Muscle layer of colon (tissue), 2 donors: ENCODE measurements around the gene GAB2.

Experiments used
- H3K27ac ChIP-seq: one replicate; pipeline ENCODE4 v1.7.0; 2013; ENCODE audit warnings: low read depth, mild to moderate bottlenecking, low read length, moderate library complexity
- H3K27me3 ChIP-seq, 2 donors: one replicate each; pipeline ENCODE4 v1.7.0; 2013; ENCODE audit warnings: low read length in 2 of 2, mild to moderate bottlenecking in 2 of 2; ENCODE audit not compliant: insufficient read depth in 2 of 2, control insufficient read depth in 1 of 2
- H3K36me3 ChIP-seq: one replicate; pipeline ENCODE4 v1.7.0; 2013; ENCODE audit warnings: mild to moderate bottlenecking, low read length; ENCODE audit not compliant: insufficient read depth
- H3K4me1 ChIP-seq: one replicate; pipeline ENCODE4 v1.7.0; 2013; ENCODE audit warnings: mild to moderate bottlenecking, low read length; ENCODE audit not compliant: insufficient read depth
- H3K4me3 ChIP-seq, 2 donors: one replicate each; pipeline ENCODE4 v1.7.0; 2013; ENCODE audit warnings: low read length in 2 of 2, low read depth in 1 of 2, mild to moderate bottlenecking in 1 of 2, moderate library complexity in 1 of 2
- H3K9ac ChIP-seq: one replicate; pipeline ENCODE4 v1.7.0; 2013; ENCODE audit warnings: low read length
- H3K9me3 ChIP-seq: one replicate; pipeline ENCODE4 v1.7.0; 2013; ENCODE audit warnings: mild to moderate bottlenecking, low read length
- donor health status: abdominal sarcoma.
- donor health status: Adenocarcinoma of cecum.

Gene GAB2

GRCh38 chr11:78415338-78415737 lies 2.3 kb downstream of the GAB2 start:
- Histone ChIP-seq H3K4me1 (peaks cover 17% of the 10 kb centered on the region), H3K4me3 (no peak overlapping the region), H3K36me3 (no peaks in the 10 kb centered on the region), H3K27me3 (no peaks in the 10 kb centered on the region), H3K27ac (no peak overlapping the region), H3K9me3 (no peaks in the 10 kb centered on the region), H3K9ac (no peak overlapping the region)

GRCh38 chr11:78414321-78415051 lies 3.1 kb downstream of the GAB2 start:
- peaks cover 4% of the 10 kb centered on the region for H3K9me3 ChIP-seq

GRCh38 chr11:78408619-78409018 lies 9.0 kb downstream of the GAB2 start:
- H3K9me3 ChIP-seq: peaks cover 4% of the 10 kb centered on the region
- no peaks in the 10 kb centered on the region for H3K36me3 ChIP-seq
- H3K27ac ChIP-seq: no peak overlapping the region
- no peaks in the 10 kb centered on the region for H3K4me1 ChIP-seq
- no peaks in the 10 kb centered on the region for H3K27me3 ChIP-seq
- no peak overlapping the region for H3K9ac ChIP-seq
- no peak overlapping the region for H3K4me3 ChIP-seq

More at GRCh38 chr11:78414321-78415051, 3.1 kb downstream of the GAB2 start:
- Histone ChIP-seq H3K27ac (no peak overlapping the region), H3K4me1 (peaks cover 13% of the 10 kb centered on the region), H3K9ac (no peak overlapping the region), H3K27me3 (no peaks in the 10 kb centered on the region), H3K4me3 (no peak overlapping the region), H3K36me3 (no peaks in the 10 kb centered on the region)

- H3K36me3 ChIP-seq: no peaks in the 10 kb centered on the region
- H3K9ac ChIP-seq: no peak overlapping the region
- H3K4me1 ChIP-seq: no peaks in the 10 kb centered on the region
- H3K27ac ChIP-seq: no peak overlapping the region
- H3K27me3 ChIP-seq: no peaks in the 10 kb centered on the region
- H3K9me3 ChIP-seq: peaks cover 4% of the 10 kb centered on the region
- H3K4me3 ChIP-seq: no peak overlapping the region
These were observed 10.9 kb downstream of the GAB2 start for GRCh38 chr11:78406568-78407196.

GRCh38 chr11:78405805-78406204 lies 11.8 kb downstream of the GAB2 start:
- Histone ChIP-seq H3K4me1 (no peaks in the 10 kb centered on the region), H3K9ac (no peak overlapping the region), H3K27ac (no peak overlapping the region), H3K36me3 (no peaks in the 10 kb centered on the region), H3K9me3 (peaks cover 4% of the 10 kb centered on the region), H3K4me3 (no peak overlapping the region), H3K27me3 (no peaks in the 10 kb centered on the region)

GRCh38 chr11:78403781-78404180 lies 13.8 kb downstream of the GAB2 start:
- Histone ChIP-seq H3K4me1 (no peaks in the 10 kb centered on the region), H3K27ac (no peak overlapping the region), H3K4me3 (no peak overlapping the region), H3K9me3 (no peaks in the 10 kb centered on the region), H3K36me3 (no peaks in the 10 kb centered on the region), H3K9ac (no peak overlapping the region), H3K27me3 (no peaks in the 10 kb centered on the region)

- H3K27ac ChIP-seq: no peak overlapping the region
- H3K4me1 ChIP-seq: no peaks in the 10 kb centered on the region
- H3K9me3 ChIP-seq: no peaks in the 10 kb centered on the region
- H3K4me3 ChIP-seq: no peak overlapping the region
- H3K36me3 ChIP-seq: no peaks in the 10 kb centered on the region
- H3K9ac ChIP-seq: no peak overlapping the region
- no peaks in the 10 kb centered on the region for H3K27me3 ChIP-seq
These were observed 14.8 kb downstream of the GAB2 start for GRCh38 chr11:78402847-78403246.

GRCh38 chr11:78400702-78401101 lies 16.9 kb downstream of the GAB2 start:
- Histone ChIP-seq H3K4me3 (no peak overlapping the region), H3K9me3 (no peaks in the 10 kb centered on the region)

GRCh38 chr11:78400116-78400515 lies 17.5 kb downstream of the GAB2 start:
- Histone ChIP-seq H3K9me3 (no peaks in the 10 kb centered on the region), H3K27me3 (no peaks in the 10 kb centered on the region), H3K9ac (no peak overlapping the region), H3K4me3 (no peak overlapping the region), H3K36me3 (no peaks in the 10 kb centered on the region), H3K27ac (no peak overlapping the region), H3K4me1 (no peaks in the 10 kb centered on the region)

More at GRCh38 chr11:78400702-78401101, 16.9 kb downstream of the GAB2 start:
- Histone ChIP-seq H3K9ac (no peak overlapping the region), H3K27ac (no peak overlapping the region), H3K36me3 (no peaks in the 10 kb centered on the region), H3K27me3 (no peaks in the 10 kb centered on the region), H3K4me1 (no peaks in the 10 kb centered on the region)

GRCh38 chr11:78399136-78399535 lies 18.5 kb downstream of the GAB2 start:
- H3K4me3 ChIP-seq: no peak overlapping the region
- H3K4me1 ChIP-seq: no peaks in the 10 kb centered on the region

GRCh38 chr11:78398715-78399114 lies 18.9 kb downstream of the GAB2 start:
- H3K4me1 ChIP-seq: no peaks in the 10 kb centered on the region
- no peaks in the 10 kb centered on the region for H3K27me3 ChIP-seq
- H3K27ac ChIP-seq: no peak overlapping the region
- no peaks in the 10 kb centered on the region for H3K9me3 ChIP-seq
- H3K9ac ChIP-seq: no peak overlapping the region
- H3K36me3 ChIP-seq: no peaks in the 10 kb centered on the region
- no peak overlapping the region for H3K4me3 ChIP-seq

More at GRCh38 chr11:78399136-78399535, 18.5 kb downstream of the GAB2 start:
- no peaks in the 10 kb centered on the region for H3K36me3 ChIP-seq
- no peak overlapping the region for H3K9ac ChIP-seq
- H3K9me3 ChIP-seq: no peaks in the 10 kb centered on the region
- H3K27ac ChIP-seq: no peak overlapping the region
- H3K27me3 ChIP-seq: no peaks in the 10 kb centered on the region

GRCh38 chr11:78397398-78397797 lies 20.2 kb downstream of the GAB2 start:
- H3K4me1 ChIP-seq: no peaks in the 10 kb centered on the region
- no peaks in the 10 kb centered on the region for H3K36me3 ChIP-seq
- H3K9ac ChIP-seq: no peak overlapping the region
- H3K27ac ChIP-seq: no peak overlapping the region
- H3K27me3 ChIP-seq: no peaks in the 10 kb centered on the region
- no peak overlapping the region for H3K4me3 ChIP-seq
- H3K9me3 ChIP-seq: no peaks in the 10 kb centered on the region
